AG09319 (cell line): ENCODE data around the gene NVL.

ENCODE experiments used
- DNase-seq: peaks from one replicate; pipeline ENCODE4 v3.0.0-alpha.2; 2010; ENCODE audit warnings: low read depth; ENCODE audit errors: extremely low read depth
- TF ChIP-seq, protein P1 (sequence below): IDR thresholded peaks from 2 replicates; pipeline ENCODE4 v1.5.1; 2011; ENCODE audit warnings: low read depth, mild to moderate bottlenecking, inconsistent platforms, low read length, moderate library complexity

The NVL gene

DNA sequence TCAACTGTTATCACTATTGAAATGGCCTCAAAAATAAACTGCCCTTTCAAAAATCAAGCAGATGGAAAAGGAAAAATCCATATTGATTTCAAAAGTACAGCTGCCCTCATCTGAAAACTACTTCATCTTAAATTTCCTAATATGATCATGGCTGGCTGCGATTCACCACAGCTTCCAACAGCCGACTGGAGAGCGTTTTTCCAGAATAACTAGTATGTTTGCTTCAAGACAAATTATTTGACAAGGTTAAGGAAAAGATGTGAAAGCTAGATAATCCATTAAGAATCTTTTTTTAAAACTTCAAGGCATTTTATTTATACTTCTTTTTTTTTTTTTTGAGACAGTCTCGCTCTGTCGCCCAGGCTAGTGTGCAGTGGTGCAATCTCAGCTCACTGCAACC is 151.1 kb downstream of the NVL start:
- DNase-seq = no peak
- TF ChIP-seq, protein P1, sequence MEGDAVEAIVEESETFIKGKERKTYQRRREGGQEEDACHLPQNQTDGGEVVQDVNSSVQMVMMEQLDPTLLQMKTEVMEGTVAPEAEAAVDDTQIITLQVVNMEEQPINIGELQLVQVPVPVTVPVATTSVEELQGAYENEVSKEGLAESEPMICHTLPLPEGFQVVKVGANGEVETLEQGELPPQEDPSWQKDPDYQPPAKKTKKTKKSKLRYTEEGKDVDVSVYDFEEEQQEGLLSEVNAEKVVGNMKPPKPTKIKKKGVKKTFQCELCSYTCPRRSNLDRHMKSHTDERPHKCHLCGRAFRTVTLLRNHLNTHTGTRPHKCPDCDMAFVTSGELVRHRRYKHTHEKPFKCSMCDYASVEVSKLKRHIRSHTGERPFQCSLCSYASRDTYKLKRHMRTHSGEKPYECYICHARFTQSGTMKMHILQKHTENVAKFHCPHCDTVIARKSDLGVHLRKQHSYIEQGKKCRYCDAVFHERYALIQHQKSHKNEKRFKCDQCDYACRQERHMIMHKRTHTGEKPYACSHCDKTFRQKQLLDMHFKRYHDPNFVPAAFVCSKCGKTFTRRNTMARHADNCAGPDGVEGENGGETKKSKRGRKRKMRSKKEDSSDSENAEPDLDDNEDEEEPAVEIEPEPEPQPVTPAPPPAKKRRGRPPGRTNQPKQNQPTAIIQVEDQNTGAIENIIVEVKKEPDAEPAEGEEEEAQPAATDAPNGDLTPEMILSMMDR = no peak

- DNase-seq = no peak
Observed at GRCh38 chr1:224177356-224177999, 152.5 kb downstream of the NVL start.

More at GRCh38 chr1:224177356-224177999, 152.5 kb downstream of the NVL start:
- TF ChIP-seq, protein P1 = no peak
